Mucosa of descending colon (tissue), 3 donors: Measurements from ENCODE around the gene RFX2. TPM values are rescaled to one million over a fixed set of nuclear protein-coding genes. Genes with fewer than 3 reads are reported as not detected.

Source experiments
- ATAC-seq: fragments of 200-7000 bp; cut with Tn5 transposase; one replicate; pipeline ENCODE4 v1.9.1; 2020; ENCODE audit warnings: mild to moderate bottlenecking, moderate library complexity
- DNase-seq, 3 donors: peaks; one replicate each; pipeline ENCODE4 v3.0.0-alpha.2; 2020
- H3K36me3 ChIP-seq: fragments of 200-600 bp; one replicate; pipeline ENCODE4 v1.8.0; 2021; ENCODE audit warnings: low read depth, mild to moderate bottlenecking
- H3K4me1 ChIP-seq: fragments of 200-600 bp; one replicate; pipeline ENCODE4 v1.8.0; 2021; ENCODE audit warnings: low read depth, mild to moderate bottlenecking
- H3K4me3 ChIP-seq: fragments of 200-600 bp; one replicate; pipeline ENCODE4 v1.8.0; 2021; ENCODE audit warnings: mild to moderate bottlenecking
- H3K9me3 ChIP-seq: fragments of 200-600 bp; one replicate; pipeline ENCODE4 v1.8.0; 2021; ENCODE audit warnings: mild to moderate bottlenecking
- CTCF ChIP-seq: fragments of 200-600 bp; IDR thresholded peaks from one replicate; pipeline ENCODE4 v1.8.0; 2022; ENCODE audit warnings: antibody characterized with exemption, mild to moderate bottlenecking
- intact Hi-C, 2 donors: fragments of 100-400 bp; cut with DNase I in 1 of 2; cut with micrococcal nuclease in 1 of 2; formaldehyde crosslinking; loops; one replicate each; pipeline versions ENCODE4 v1.11.0 to v1.11.1; 2022; cut with DNase I, micrococcal nuclease
- total RNA-seq, 3 donors: library from RNA; stranded (reverse); fragmentation: NEBNext Ultra II Directional in 2 of 3; extraction: Animal tissue kit (Norgen Biotek cat#: 25700) in 2 of 3; gene quantifications; one replicate each; pipeline versions ENCODE4 v1.2.1 to v1.2.4, GENCODE V29; 2021 to 2023
- donor health status: DM: no; HTN: no; CAD: no; lungs with moderate emphysema.
- donor health status: DM: no; HTN: no; CAD: no.
- donor health status: DM: no; HTN: yes; CAD: no.

RFX2 gene
- total RNA-seq, 3 donors from 2014 or later, result 5.6 to 14.6 (median 7.2) TPM

- peaks cover 53% of the 10 kb centered on the region for H3K4me1 ChIP-seq
- intact Hi-C loops, result no loop called here
- H3K36me3 ChIP-seq, result no peaks in the 10 kb centered on the region
- no peak for TF ChIP-seq CTCF
- no peaks in the 10 kb centered on the region for H3K9me3 ChIP-seq
- H3K4me3 ChIP-seq, result no peak overlapping the region
- DNase-seq, result no peak
- ATAC-seq, result no peak
Measured at GRCh38 chr19:6059396-6059947, 50.8 kb downstream of the RFX2 start.

- intact Hi-C loops, result no loop called here
- DNase-seq (no peak), ATAC-seq (no peak)
- no peak for TF ChIP-seq CTCF
- no peaks in the 10 kb centered on the region for H3K36me3 ChIP-seq
- peaks cover 46% of the 10 kb centered on the region for H3K4me1 ChIP-seq
- no peak overlapping the region for H3K4me3 ChIP-seq
- no peaks in the 10 kb centered on the region for H3K9me3 ChIP-seq
Measured at GRCh38 chr19:6058518-6059201, 51.6 kb downstream of the RFX2 start.

- no peak for TF ChIP-seq CTCF
- intact Hi-C loops, result no loop called here
- no peak for DNase-seq
Measured at GRCh38 chr19:6057651-6058517, 52.4 kb downstream of the RFX2 start.

GRCh38 chr19:6056801-6057650 is 53.3 kb downstream of the RFX2 start:
- Histone ChIP-seq H3K9me3 (no peaks in the 10 kb centered on the region), H3K4me1 (peaks cover 37% of the 10 kb centered on the region), H3K36me3 (no peaks in the 10 kb centered on the region), H3K4me3 (no peak overlapping the region)
- TF ChIP-seq CTCF, result no peak
- ATAC-seq, result peak; percentile 82
- peak; percentile 71 to 76 (median 76) for DNase-seq
- intact Hi-C loops, result no loop called here

More at GRCh38 chr19:6057651-6058517, 52.4 kb downstream of the RFX2 start:
- no peaks in the 10 kb centered on the region for H3K36me3 ChIP-seq
- no peak for ATAC-seq
- H3K4me1 ChIP-seq, result peaks cover 46% of the 10 kb centered on the region
- no peaks in the 10 kb centered on the region for H3K9me3 ChIP-seq
- no peak overlapping the region for H3K4me3 ChIP-seq

GRCh38 chr19:6056282-6056741 is 54.0 kb downstream of the RFX2 start:
- Histone ChIP-seq H3K36me3 (no peaks in the 10 kb centered on the region), H3K4me1 (peaks cover 32% of the 10 kb centered on the region), H3K4me3 (no peak overlapping the region), H3K9me3 (no peaks in the 10 kb centered on the region)
- intact Hi-C loops, result no loop called here
- no peak for TF ChIP-seq CTCF
- DNase-seq (peak; percentile 68 to 78 (median 74)), ATAC-seq (peak; percentile 74)
